KOPT-K1 (cell line): Measurements from ENCODE around the gene ZNF264.
"Not testable (repeated sequence)": the region's sequence is repeated elsewhere in the genome, so short reads cannot be mapped to it uniquely, and the experiment has no call there.

ENCODE experiments used
- H3K27ac ChIP-seq: fragments of 200-600 bp; sonication (generic); 2 replicates; pipeline ENCODE4 v1.5.1; 2016; ENCODE audit warnings: antibody characterized with exemption, mild to moderate bottlenecking, low read depth, low read length; ENCODE audit not compliant: poor library complexity, severe bottlenecking
- H3K36me3 ChIP-seq: fragments of 200-600 bp; sonication (generic); 2 replicates; pipeline ENCODE4 v1.5.1; 2017; ENCODE audit warnings: antibody characterized with exemption, mild to moderate bottlenecking, low read length, moderate library complexity; ENCODE audit not compliant: insufficient read depth
- H3K9me3 ChIP-seq: fragments of 200-600 bp; sonication (generic); 2 replicates; pipeline ENCODE4 v1.5.1; 2017; ENCODE audit warnings: antibody characterized with exemption, low read length, mild to moderate bottlenecking; ENCODE audit not compliant: insufficient read depth, poor library complexity, severe bottlenecking

The ZNF264 gene

GRCh38 chr19:57191141-57192076 is at the start of gene ZNF264:
Gene ZNF264 (plus strand): TSS chr19:57191500. CDS start chr19:57191914, 414 bp downstream.
- Histone ChIP-seq H3K36me3 (peaks cover 38% of the 10 kb centered on the region), H3K9me3 (peaks cover 45% of the 10 kb centered on the region), H3K27ac (peak within 1 kb of the TSS; percentile 71)

- no peaks in the 10 kb centered on the region for H3K36me3 ChIP-seq
- H3K9me3 ChIP-seq, result peaks cover 3% of the 10 kb centered on the region
- no peak overlapping the region for H3K27ac ChIP-seq
Observed at GRCh38 chr19:57141699-57142098, 49.6 kb upstream of the ZNF264 start.

GRCh38 chr19:57152921-57153320 is 38.4 kb upstream of the ZNF264 start:
- no peaks in the 10 kb centered on the region for H3K36me3 ChIP-seq
- peaks cover 4% of the 10 kb centered on the region for H3K9me3 ChIP-seq
- no peak overlapping the region for H3K27ac ChIP-seq

GRCh38 chr19:57161985-57162539 is 29.2 kb upstream of the ZNF264 start:
- Histone ChIP-seq H3K27ac (no peak overlapping the region), H3K9me3 (peaks cover 6% of the 10 kb centered on the region), H3K36me3 (no peaks in the 10 kb centered on the region)

- Histone ChIP-seq H3K27ac (no peak overlapping the region), H3K36me3 (no peaks in the 10 kb centered on the region), H3K9me3 (peaks cover 6% of the 10 kb centered on the region)
Observed at GRCh38 chr19:57165846-57166245, 25.5 kb upstream of the ZNF264 start.

- Histone ChIP-seq H3K27ac (no peak within 1 kb of the TSS), H3K9me3 (peaks cover 6% of the 10 kb centered on the region), H3K36me3 (no peaks in the 10 kb centered on the region)
Observed at GRCh38 chr19:57167385-57167784, 23.9 kb upstream of the ZNF264 start, which contains the start of gene DUXA. Gene DUXA (minus strand): TSS chr19:57167485. CDS start chr19:57167443, 42 bp downstream.

GRCh38 chr19:57171551-57172081 is 19.7 kb upstream of the ZNF264 start:
- Histone ChIP-seq H3K9me3 (peaks cover 20% of the 10 kb centered on the region), H3K36me3 (no peaks in the 10 kb centered on the region), H3K27ac (no peak overlapping the region)

GRCh38 chr19:57190301-57190700 is 999 bp upstream of the ZNF264 start:
- Histone ChIP-seq H3K27ac (no peak overlapping the region), H3K36me3 (peaks cover 27% of the 10 kb centered on the region), H3K9me3 (peaks cover 45% of the 10 kb centered on the region)

- Histone ChIP-seq H3K36me3 (peaks cover 45% of the 10 kb centered on the region), H3K27ac (peak overlapping the region; percentile 71), H3K9me3 (peaks cover 40% of the 10 kb centered on the region)
Observed at GRCh38 chr19:57192077-57192420, 749 bp downstream of the ZNF264 start.

GRCh38 chr19:57192993-57193392 is 1.7 kb downstream of the ZNF264 start:
- H3K27ac ChIP-seq, result no peak overlapping the region
- H3K36me3 ChIP-seq, result peaks cover 54% of the 10 kb centered on the region

GRCh38 chr19:57197874-57198273 is 6.6 kb downstream of the ZNF264 start:
- not testable (repeated sequence) for H3K9me3 ChIP-seq, H3K27ac ChIP-seq
- peaks cover 96% of the 10 kb centered on the region for H3K36me3 ChIP-seq

More at GRCh38 chr19:57192993-57193392, 1.7 kb downstream of the ZNF264 start:
- peaks cover 31% of the 10 kb centered on the region for H3K9me3 ChIP-seq

GRCh38 chr19:57202160-57202559 is 10.9 kb downstream of the ZNF264 start:
- Histone ChIP-seq H3K27ac (no peak overlapping the region), H3K9me3 (no peaks in the 10 kb centered on the region), H3K36me3 (peaks cover 92% of the 10 kb centered on the region)

GRCh38 chr19:57210381-57210780 is 19.1 kb downstream of the ZNF264 start:
- H3K9me3 ChIP-seq, result no peaks in the 10 kb centered on the region
- no peak overlapping the region for H3K27ac ChIP-seq
- H3K36me3 ChIP-seq, result peaks cover 92% of the 10 kb centered on the region

GRCh38 chr19:57212109-57212508 is 20.8 kb downstream of the ZNF264 start:
- Histone ChIP-seq H3K36me3 (peaks cover 94% of the 10 kb centered on the region), H3K9me3 (no peaks in the 10 kb centered on the region), H3K27ac (no peak overlapping the region)

GRCh38 chr19:57227502-57227901 is 36.2 kb downstream of the ZNF264 start:
- Histone ChIP-seq H3K27ac (no peak overlapping the region), H3K9me3 (no peaks in the 10 kb centered on the region), H3K36me3 (no peaks in the 10 kb centered on the region)
